ENCODE data around the gene ST8SIA5. TPM values are rescaled to one million over a fixed set of nuclear protein-coding genes. Genes with fewer than 3 reads are reported as not detected.

The ST8SIA5 gene
- total and polyA plus RNA-seq, 2 of the 13 experiments (the other 11 are each of a cell fraction or from before 2014, with no cell fraction given): 0.07 to 0.20 TPM

GRCh38 chr18:46668694-46669093 is 88.2 kb downstream of the ST8SIA5 start (continued):
- TF ChIP-seq IRF9 (CRISPR knock-in tag; IDR thresholded peaks at IDR 0.05; ENCODE audit: borderline replicate concordance) (no peak), ZNF552 (CRISPR knock-in tag; IDR thresholded peaks at IDR 0.05; ENCODE audit: borderline replicate concordance) (no peak)

- DNase-seq (ENCODE audit: low spot score): no peak
- TF ChIP-seq KAT7 (CRISPR knock-in tag; IDR thresholded peaks at IDR 0.05; ENCODE audit: borderline replicate concordance) (no peak), ZFYVE20 (CRISPR knock-in tag; IDR thresholded peaks at IDR 0.05; ENCODE audit: borderline replicate concordance, low read depth) (no peak), BHLHE40 (IDR thresholded peaks at IDR 0.05; ENCODE audit: low read length) (no peak), IRF2 (CRISPR knock-in tag; IDR thresholded peaks at IDR 0.05) (no peak), NR2F2 (IDR thresholded peaks at IDR 0.05; ENCODE audit: borderline replicate concordance, low read depth) (no peak), POGK (CRISPR knock-in tag; conservative IDR thresholded peaks at IDR 0.05) (no peak), ZNF143 (CRISPR knock-in tag; IDR thresholded peaks at IDR 0.05) (no peak), MEIS2 (CRISPR knock-in tag; IDR thresholded peaks at IDR 0.05) (no peak), ZNF790 (CRISPR knock-in tag; IDR thresholded peaks at IDR 0.05; ENCODE audit: borderline replicate concordance) (no peak), CEBPB (IDR thresholded peaks at IDR 0.05; ENCODE audit: borderline replicate concordance, low read depth, low read length) (no peak), FOXA3 (CRISPR knock-in tag; IDR thresholded peaks at IDR 0.05) (no peak), ZNF446 (CRISPR knock-in tag; IDR thresholded peaks at IDR 0.05) (no peak), JDP2 (CRISPR knock-in tag; IDR thresholded peaks at IDR 0.05; ENCODE audit: borderline replicate concordance) (no peak), ATF2 (CRISPR knock-in tag; IDR thresholded peaks at IDR 0.05) (no peak), ELF1 (CRISPR knock-in tag; IDR thresholded peaks at IDR 0.05) (no peak)
- no peak for FAIRE-seq
- Histone ChIP-seq H3K27me3 (ENCODE audit: control insufficient read depth in 1 of 2, insufficient read depth in 2 of 2, low read length in 2 of 2) (peaks cover 0 to 10% of the 10 kb centered on the region in 2 experiments; a peak in 2 of 5 replicates), H3K36me3 (replicated peaks in 1 of 2; ENCODE audit: control insufficient read depth in 1 of 2, insufficient read depth in 2 of 2, low read length in 2 of 2) (no peaks in the 10 kb centered on the region), H3K79me2 (ENCODE audit: insufficient read depth, low read length) (no peaks in the 10 kb centered on the region), H2AFZ (ENCODE audit: low read length) (no peak overlapping the region), H3K4me3 (replicated peaks in 1 of 3; ENCODE audit: insufficient read depth in 1 of 3, low read depth in 2 of 3, low read length in 3 of 3) (no peak overlapping the region), H3K4me1 (ENCODE audit: insufficient read depth, low read length) (no peaks in the 10 kb centered on the region), H3K9me3 (ENCODE audit: low read length) (no peaks in the 10 kb centered on the region), H4K20me1 (ENCODE audit: insufficient read depth, low read length) (no peaks in the 10 kb centered on the region), H3K9ac (ENCODE audit: insufficient read depth, low read depth, low read length) (no peak overlapping the region), H3K4me2 (ENCODE audit: low read depth, low read length) (no peak overlapping the region), H3K27ac (ENCODE audit: extremely low read length, insufficient read depth, low read length) (no peak overlapping the region)
- ChIA-PET POLR2A (no interaction called here), CTCF (ENCODE audit: low intra/inter-chr PET ratio, low total read pairs) (no interaction called here)
- no peak for ATAC-seq
- 2% methylated on average over 5 of the region's 11 CpGs for WGBS (ENCODE audit: low lambda C conversion rate)
- no TSS peak for BruUV-seq (replicated peaks)
- intact Hi-C loops (cut with micrococcal nuclease; ENCODE audit: unreplicated experiment): no loop called here
- in situ Hi-C loops (cut with HindIII; ENCODE audit: extremely low pct_ligation_motif_present, low pct_unique_long_range_greater_than_20kb): no loop called here
These were observed 88.7 kb downstream of the ST8SIA5 start for GRCh38 chr18:46668135-46668534.
